Cortex of kidney (tissue), 1 donor: ENCODE results near the gene ARHGAP21.
"Not testable (repeated sequence)": the region's sequence is repeated elsewhere in the genome, so short reads cannot be mapped to it uniquely, and the experiment has no call there.

Source experiments
- DNase-seq: peaks from one replicate; lab custom pipeline; 2025; lab: John Stamatoyannopoulos, UW

Gene ARHGAP21

DNA sequence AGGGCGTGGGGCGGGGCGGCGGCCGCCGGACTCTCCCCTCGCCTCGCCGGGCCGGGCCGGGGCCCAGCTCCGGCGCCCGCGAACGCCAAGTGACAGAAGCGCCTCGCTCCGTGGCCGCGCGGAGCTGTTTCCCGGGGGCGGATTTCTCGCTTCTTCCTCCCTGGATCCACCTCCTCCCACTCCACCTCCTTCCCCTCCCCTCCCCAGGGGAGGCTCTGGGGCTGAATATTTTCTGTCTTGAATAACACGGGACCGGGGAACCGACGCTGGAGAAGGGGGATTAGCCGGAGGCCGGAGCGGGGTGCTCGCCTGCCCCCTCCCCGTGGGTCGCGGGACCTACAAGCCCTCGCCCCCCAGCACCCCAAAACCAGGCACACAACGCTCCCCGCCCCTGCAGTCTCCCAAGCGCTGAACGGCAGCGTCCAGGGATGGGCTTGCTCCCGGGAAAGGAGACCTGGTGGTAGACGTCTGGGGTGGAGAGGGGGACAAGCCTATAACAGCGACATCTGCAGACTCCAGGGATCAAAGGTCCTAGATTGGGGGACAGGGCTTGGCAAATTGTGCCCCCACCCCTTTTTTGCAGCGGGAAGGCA, at the start of gene ARHGAP21:
ARHGAP21 (minus strand) TSS at position 100 of the 593 bp plus-strand sequence. CDS start 1,988 bp downstream, outside the sequence.
- no peak for DNase-seq

GRCh38 chr10:24771943-24772694, 48.4 kb upstream of the ARHGAP21 start:
- DNase-seq = no peak

DNA sequence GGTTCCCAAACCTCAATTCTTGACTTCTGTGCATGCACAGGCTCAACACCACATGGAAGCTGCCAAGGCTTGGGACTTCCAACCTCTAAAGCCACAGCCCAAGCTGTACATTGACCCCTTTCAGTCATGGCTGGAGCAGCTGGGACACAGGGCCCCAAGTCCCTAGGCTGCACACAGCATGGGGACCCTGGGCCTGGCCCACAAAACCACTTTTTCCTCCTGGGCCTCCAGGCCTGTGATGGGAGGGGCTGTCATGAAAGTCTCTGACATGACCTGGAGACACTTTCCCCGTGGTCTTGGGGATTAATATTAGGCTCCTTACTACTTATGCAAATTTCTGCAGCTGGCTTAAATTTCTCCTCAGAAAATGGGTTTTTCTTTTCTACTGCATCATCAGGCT, 41.3 kb upstream of the ARHGAP21 start:
- DNase-seq = not testable (repeated sequence)

- DNase-seq = no peak
Observed at GRCh38 chr10:24762966-24763623, 39.4 kb upstream of the ARHGAP21 start.

DNA sequence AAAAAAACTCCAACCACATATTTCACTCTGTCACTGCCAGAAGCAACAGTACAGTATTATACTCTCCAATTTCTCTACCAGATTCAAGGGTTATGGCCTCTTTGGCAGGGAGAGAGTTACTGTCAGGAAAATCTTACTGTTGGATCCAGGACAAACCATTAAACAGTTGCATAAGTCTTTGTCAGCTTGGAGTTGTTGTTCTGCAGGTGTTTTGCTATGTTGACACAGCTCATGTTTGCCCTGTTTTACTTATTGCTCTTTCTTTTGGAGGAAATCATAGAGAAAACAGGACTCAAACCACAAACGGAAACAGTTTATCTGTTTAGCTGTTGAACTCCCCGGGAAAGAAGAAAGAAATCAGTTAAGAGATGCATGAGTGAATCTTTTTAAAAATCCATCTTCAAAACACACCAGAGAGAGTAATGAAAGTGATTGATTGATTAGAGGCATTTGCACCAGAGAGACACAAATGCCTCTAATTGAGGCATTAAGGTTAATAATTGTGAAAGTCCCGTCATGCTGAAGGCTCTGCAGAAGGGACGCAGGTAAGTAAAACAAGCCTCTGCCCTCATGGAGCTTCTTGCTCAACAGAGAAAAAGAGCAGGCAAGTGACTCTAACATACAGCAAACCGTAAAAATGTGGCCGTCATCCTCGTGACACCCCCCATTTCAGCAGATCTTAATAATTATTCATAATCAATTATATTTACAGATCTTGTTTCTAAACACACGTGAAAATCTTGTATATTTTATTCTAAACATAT, 38.7 kb upstream of the ARHGAP21 start:
- DNase-seq = no peak

DNA sequence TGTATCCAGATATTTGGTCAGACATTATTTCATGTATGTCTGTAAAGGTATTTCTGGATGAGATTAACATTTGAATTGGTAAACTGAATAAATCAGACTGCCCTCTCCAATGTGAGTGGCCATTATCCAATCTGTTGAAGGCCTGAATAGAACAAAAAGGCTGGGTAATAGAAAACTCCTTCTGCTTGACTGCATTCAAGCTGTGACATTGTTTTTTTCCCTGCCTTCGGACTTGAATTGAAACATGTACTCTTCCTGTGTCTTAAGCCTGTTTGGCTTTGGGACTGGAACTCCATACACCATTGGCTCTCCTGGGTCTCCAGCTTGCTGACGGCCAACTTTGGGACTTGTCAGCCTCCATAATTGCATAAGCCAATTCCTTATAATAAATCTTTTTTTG, 36.0 kb upstream of the ARHGAP21 start:
- no peak for DNase-seq

GRCh38 chr10:24758254-24758653, 34.6 kb upstream of the ARHGAP21 start:
- not testable (repeated sequence) for DNase-seq

DNA sequence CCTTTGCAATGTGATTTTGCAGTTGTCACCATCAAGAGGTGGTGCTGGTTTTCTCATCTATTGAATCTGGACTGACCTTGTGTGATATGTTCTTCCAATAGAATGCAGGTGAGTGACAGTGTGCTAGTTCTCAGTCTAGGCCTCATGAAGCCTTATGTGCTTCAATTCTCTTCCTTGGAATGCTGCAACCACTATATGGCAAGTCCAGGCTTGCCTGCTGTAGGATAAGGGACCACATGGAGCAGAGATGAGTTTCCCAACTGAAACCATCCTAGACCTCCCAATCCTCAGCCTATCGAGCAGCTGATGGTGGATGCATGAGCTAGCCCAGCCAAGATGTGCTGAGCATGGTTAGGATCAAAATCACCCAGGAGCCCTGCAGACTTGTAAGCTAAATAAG, 32.6 kb upstream of the ARHGAP21 start:
- no peak for DNase-seq

GRCh38 chr10:24751716-24752115, 28.0 kb upstream of the ARHGAP21 start:
- no peak for DNase-seq

GRCh38 chr10:24750695-24751094, 27.0 kb upstream of the ARHGAP21 start:
- no peak for DNase-seq

- no peak for DNase-seq
Observed at GRCh38 chr10:24748214-24748613, 24.5 kb upstream of the ARHGAP21 start.

DNA sequence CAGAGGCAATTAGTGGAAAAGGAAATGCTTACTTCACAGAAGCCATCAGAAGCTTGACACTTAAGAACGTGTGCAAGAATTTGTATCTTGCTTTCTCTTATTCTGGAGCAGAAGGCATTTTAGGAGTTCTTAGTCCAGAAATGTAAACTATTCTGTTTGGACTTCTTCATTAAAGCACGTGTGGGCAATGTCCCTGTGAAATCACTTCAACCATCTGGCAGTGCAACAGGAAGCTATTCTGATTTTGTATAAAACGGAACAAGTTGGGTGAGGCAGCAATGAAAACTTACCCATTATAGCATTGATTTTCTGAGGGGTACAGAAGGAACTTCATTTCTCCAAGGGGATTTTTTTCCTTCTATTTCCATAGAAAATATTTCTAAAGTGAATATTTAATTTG, 21.3 kb upstream of the ARHGAP21 start:
- DNase-seq = no peak

- no peak for DNase-seq
Observed at GRCh38 chr10:24740714-24741113, 17.0 kb upstream of the ARHGAP21 start.

DNA sequence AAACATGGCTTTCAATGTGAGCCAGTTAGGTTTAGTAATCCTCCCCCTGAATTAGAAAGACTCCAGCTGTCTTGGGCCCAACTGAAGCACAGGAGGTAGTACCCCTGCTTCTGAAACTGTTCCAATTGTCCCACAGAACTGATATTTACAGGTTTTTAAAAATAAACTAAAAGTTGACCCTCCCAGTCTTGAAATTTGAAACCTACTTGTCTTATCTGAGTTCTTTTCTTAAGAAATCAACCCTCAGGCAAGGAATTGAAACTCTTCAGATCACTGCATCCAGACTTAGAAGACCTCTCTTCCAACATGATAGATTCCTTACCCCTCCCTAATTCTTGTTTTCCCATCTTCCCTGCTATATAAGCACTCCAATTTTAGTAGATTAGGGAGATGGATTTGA, 13.3 kb upstream of the ARHGAP21 start:
- DNase-seq = no peak

DNA sequence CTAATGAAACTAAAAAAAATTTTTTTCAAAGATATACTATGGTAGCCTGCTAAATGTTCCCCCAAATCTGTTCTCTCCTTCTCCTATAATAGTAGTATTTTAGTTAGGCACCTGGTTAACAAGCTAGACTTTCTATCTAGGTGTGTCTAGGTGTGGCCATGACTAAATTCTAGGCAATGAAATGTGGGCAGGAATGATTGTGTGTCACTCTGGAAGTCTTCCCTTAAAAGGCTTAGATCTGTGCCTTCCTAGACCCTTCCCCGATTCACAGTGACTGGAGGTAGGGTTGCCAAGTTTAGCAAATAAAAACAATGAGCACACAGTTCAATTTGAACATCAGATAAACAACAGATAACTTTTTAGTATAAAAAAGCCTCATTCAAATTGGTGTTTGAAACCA, 8.3 kb upstream of the ARHGAP21 start:
- no peak for DNase-seq

GRCh38 chr10:24730811-24731210, 7.1 kb upstream of the ARHGAP21 start:
- no peak for DNase-seq

DNA sequence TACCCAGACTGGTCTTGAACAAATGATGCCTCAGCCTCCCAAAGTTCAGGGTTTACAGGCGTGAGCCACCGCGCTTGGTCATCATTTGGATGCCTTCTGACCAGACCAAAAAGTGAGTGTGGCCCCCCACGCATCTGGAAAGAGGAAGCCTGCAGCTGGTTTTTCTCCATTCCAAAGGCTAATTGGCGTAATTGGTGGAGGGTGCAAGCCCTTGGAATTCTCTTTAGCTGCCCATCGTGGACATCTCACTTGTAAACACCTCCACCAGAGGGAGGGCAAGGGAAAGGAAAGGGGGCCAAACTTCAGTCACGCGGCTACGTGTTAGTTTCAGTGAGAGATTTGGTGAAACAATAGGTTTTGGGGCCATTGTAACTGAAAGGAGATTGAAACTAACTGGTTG, 4.1 kb upstream of the ARHGAP21 start:
- no peak for DNase-seq

GRCh38 chr10:24726626-24727025, 2.9 kb upstream of the ARHGAP21 start:
- DNase-seq = no peak

- not testable (repeated sequence) for DNase-seq
Observed at GRCh38 chr10:24726029-24726428, 2.3 kb upstream of the ARHGAP21 start.

GRCh38 chr10:24724381-24725228, 918 bp upstream of the ARHGAP21 start:
- peak; percentile 65 for DNase-seq

DNA sequence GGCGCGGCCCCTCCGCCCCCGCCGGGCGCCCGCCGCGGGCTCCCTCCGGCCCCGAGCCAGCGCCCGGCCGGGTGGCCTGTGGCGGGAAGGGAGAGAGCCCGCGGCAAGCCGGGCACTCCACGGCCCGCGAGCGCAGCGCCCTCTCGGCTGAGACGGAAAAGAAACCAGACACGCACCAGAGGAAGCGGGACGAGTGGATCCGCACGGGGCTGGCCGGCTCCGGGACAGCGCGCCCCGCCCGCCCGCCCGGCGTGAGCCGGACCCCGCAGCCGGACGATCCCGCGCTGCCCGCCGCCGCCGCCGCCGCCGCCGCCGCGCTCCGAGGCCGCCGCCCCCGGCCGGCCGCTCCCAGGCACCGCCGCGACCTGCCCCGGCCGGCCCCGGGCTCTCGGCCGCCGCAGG, 300 bp downstream of the ARHGAP21 start:
- DNase-seq = no peak
